Suprapubic skin (tissue), 4 donors: ENCODE results near the gene PPM1H. TPM values are rescaled to one million over a fixed set of nuclear protein-coding genes. Genes with fewer than 3 reads are reported as not detected.

Source experiments
- DNase-seq, 2 donors: peaks; one replicate each; pipeline ENCODE4 v3.0.0-alpha.2; 2019; ENCODE audit warnings: low spot score in 2 of 2
- H3K27ac ChIP-seq: fragments of 200-600 bp; sonication (generic); one replicate; pipeline ENCODE4 v1.5.1; 2019
- H3K27me3 ChIP-seq: fragments of 200-600 bp; sonication (generic); one replicate; pipeline ENCODE4 v1.5.1; 2019
- H3K36me3 ChIP-seq: fragments of 200-600 bp; sonication (generic); one replicate; pipeline ENCODE4 v1.5.1; 2019
- H3K4me1 ChIP-seq: fragments of 200-600 bp; sonication (generic); one replicate; pipeline ENCODE4 v1.5.1; 2019
- H3K4me3 ChIP-seq: fragments of 200-600 bp; sonication (generic); one replicate; pipeline ENCODE4 v1.5.1; 2019; ENCODE audit warnings: mild to moderate bottlenecking
- H3K9me3 ChIP-seq: fragments of 200-600 bp; sonication (generic); one replicate; pipeline ENCODE4 v1.5.1; 2019
- CTCF ChIP-seq, 2 donors: fragments of 200-600 bp in 1 of 2; fragments of 450-650 bp in 1 of 2; sonication (generic) in 1 of 2; IDR thresholded peaks; one replicate each; pipeline ENCODE4 v1.5.1; 2016 to 2019; ENCODE audit warnings: antibody characterized with exemption in 2 of 2, mild to moderate bottlenecking in 1 of 2, moderate library complexity in 1 of 2
- EP300 ChIP-seq: sonication (generic); formaldehyde crosslinking; IDR thresholded peaks from one replicate; pipeline ENCODE4 v1.6.1; 2017; ENCODE audit warnings: antibody characterized with exemption
- POLR2A ChIP-seq, 2 donors: fragments of 450-650 bp; IDR thresholded peaks; one replicate each; pipeline ENCODE4 v1.6.1; 2017; ENCODE audit warnings: antibody characterized with exemption in 2 of 2, mild to moderate bottlenecking in 2 of 2, moderate library complexity in 2 of 2
- POLR2AphosphoS5 ChIP-seq, 3 donors: sonication (generic); formaldehyde crosslinking; IDR thresholded peaks; one replicate each; pipeline ENCODE4 v1.6.1; 2017; ENCODE audit warnings: antibody characterized with exemption in 3 of 3
- WGBS: methylation state at CpG from one replicate; pipeline ENCODE4 v1.1.5; 2018; 5-methylcytosine and 5-hydroxymethylcytosine counted together
- total RNA-seq, 4 donors: library from RNA; depleted of rRNA; stranded (reverse); fragments of >200 nt; gene quantifications; one replicate each; pipeline ENCODE4 v1.1.0, GENCODE V29; 2016

PPM1H gene
- total RNA-seq, 4 donors from 2014 or later, result 2.3 to 8.1 (median 4.9) TPM

- H3K9me3 ChIP-seq, result no peaks in the 10 kb centered on the region
- TF ChIP-seq EP300, result no peak
- TF ChIP-seq CTCF (IDR thresholded peaks at IDR 0.05), result no peak
- TF ChIP-seq POLR2A (IDR thresholded peaks at IDR 0.05), result no peak
- H3K4me1 ChIP-seq, result no peaks in the 10 kb centered on the region
- H3K36me3 ChIP-seq, result no peaks in the 10 kb centered on the region
- DNase-seq, result no peak
- H3K27me3 ChIP-seq, result no peaks in the 10 kb centered on the region
- 60% methylated on average over 4 of the region's 4 CpGs for WGBS
- H3K27ac ChIP-seq, result no peak overlapping the region
- no peak overlapping the region for H3K4me3 ChIP-seq
Measured at GRCh38 chr12:62640910-62641448, 294.0 kb downstream of the PPM1H start.

GRCh38 chr12:62637679-62638078 is 297.3 kb downstream of the PPM1H start:
- Histone ChIP-seq H3K36me3 (no peaks in the 10 kb centered on the region), H3K4me1 (peaks cover 5% of the 10 kb centered on the region), H3K27ac (no peak overlapping the region), H3K9me3 (no peaks in the 10 kb centered on the region), H3K27me3 (no peaks in the 10 kb centered on the region), H3K4me3 (no peak overlapping the region)
- 98% methylated on average over 5 of the region's 5 CpGs for WGBS
- no peak for TF ChIP-seq POLR2A (IDR thresholded peaks at IDR 0.05)
- no peak for TF ChIP-seq EP300
- TF ChIP-seq CTCF (IDR thresholded peaks at IDR 0.05), result no peak
- TF ChIP-seq POLR2AphosphoS5 (IDR thresholded peaks at IDR 0.05), result no peak
- DNase-seq, result no peak

- Histone ChIP-seq H3K4me3 (no peak overlapping the region), H3K27me3 (no peaks in the 10 kb centered on the region), H3K36me3 (no peaks in the 10 kb centered on the region), H3K9me3 (no peaks in the 10 kb centered on the region), H3K4me1 (peaks cover 20% of the 10 kb centered on the region), H3K27ac (no peak overlapping the region)
- 59% methylated on average over 1 of the region's 1 CpG for WGBS
- no peak for DNase-seq
- TF ChIP-seq CTCF (IDR thresholded peaks at IDR 0.05), result no peak
- TF ChIP-seq POLR2A (IDR thresholded peaks at IDR 0.05), result no peak
- TF ChIP-seq POLR2AphosphoS5 (IDR thresholded peaks at IDR 0.05), result no peak
- TF ChIP-seq EP300, result no peak
Measured at GRCh38 chr12:62635649-62636048, 299.3 kb downstream of the PPM1H start.

- peak; percentile 77 to 84 for DNase-seq
- WGBS, result 3% methylated on average over 19 of the region's 22 CpGs
Measured at GRCh38 chr12:62632411-62632918, 302.5 kb downstream of the PPM1H start.

More at GRCh38 chr12:62632411-62632918, 302.5 kb downstream of the PPM1H start:
- TF ChIP-seq CTCF (IDR thresholded peaks at IDR 0.05), result no peak
- no peak for TF ChIP-seq POLR2A (IDR thresholded peaks at IDR 0.05)
- no peak for TF ChIP-seq EP300
- no peak for TF ChIP-seq POLR2AphosphoS5 (IDR thresholded peaks at IDR 0.05)
- Histone ChIP-seq H3K27ac (peak overlapping the region; percentile 78), H3K4me1 (peaks cover 20% of the 10 kb centered on the region), H3K36me3 (no peaks in the 10 kb centered on the region), H3K27me3 (no peaks in the 10 kb centered on the region), H3K9me3 (no peaks in the 10 kb centered on the region), H3K4me3 (peak overlapping the region; percentile 55)
